GM19328 (cell line): ENCODE data around the gene TNFRSF14.

Experiments
- ATAC-seq: cut with Tn5 transposase; IDR thresholded peaks from one replicate; pipeline ENCODE4 v1.9.1; 2021; ENCODE audit warnings: mild to moderate bottlenecking, moderate library complexity; ENCODE audit not compliant: unreplicated experiment

TNFRSF14 gene

DNA sequence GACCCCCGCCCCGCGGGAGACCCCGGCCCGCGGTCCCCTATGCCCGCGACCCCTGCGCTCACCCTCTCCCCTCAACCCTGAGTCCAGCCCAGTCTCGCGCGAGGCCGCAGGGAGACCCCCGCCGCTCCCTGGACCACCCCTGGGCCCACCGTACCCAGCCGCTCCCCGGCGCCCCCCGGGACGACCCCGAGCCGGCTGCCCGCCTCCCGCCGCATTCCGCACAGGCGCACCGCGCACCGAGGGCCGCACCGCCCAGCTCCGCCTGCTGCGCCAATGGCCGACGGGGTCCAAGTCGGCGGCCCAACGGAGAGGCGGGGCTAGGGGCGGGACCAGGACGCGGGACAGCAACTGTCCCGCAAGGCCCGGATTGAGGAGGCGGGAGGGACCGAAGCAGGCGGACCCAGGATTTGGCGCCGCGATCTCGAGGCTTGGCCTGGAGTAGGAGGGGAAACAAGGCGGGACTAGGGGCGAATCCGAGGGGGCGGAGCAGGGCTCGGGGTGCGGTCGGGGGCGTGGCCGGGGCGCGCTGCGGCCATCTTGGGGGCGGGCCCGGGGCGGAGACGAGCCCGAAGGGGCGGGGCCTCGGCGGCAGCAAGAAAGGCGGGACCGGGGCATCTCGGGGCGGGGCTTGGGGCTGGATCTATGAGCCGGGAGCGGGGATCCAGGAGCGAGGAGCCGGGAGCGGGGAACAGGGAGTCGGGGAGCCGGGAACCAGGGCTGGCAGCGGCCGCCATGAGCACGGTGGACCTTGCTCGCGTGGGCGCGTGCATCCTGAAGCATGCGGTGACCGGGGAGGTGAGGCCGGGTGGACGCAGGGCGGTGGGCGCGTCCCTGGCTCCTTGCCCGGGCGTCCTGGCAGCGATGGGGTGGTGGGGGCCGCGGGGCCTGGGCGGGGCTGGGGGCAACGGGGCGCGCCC, 30.2 kb downstream of the TNFRSF14 start, which contains the start of gene PRXL2B:
Gene PRXL2B, plus strand, starts transcription at position 624 of the 917 bp plus-strand sequence. Its CDS starts 109 bp downstream, at position 733.
- peak; percentile 67 for ATAC-seq

DNA sequence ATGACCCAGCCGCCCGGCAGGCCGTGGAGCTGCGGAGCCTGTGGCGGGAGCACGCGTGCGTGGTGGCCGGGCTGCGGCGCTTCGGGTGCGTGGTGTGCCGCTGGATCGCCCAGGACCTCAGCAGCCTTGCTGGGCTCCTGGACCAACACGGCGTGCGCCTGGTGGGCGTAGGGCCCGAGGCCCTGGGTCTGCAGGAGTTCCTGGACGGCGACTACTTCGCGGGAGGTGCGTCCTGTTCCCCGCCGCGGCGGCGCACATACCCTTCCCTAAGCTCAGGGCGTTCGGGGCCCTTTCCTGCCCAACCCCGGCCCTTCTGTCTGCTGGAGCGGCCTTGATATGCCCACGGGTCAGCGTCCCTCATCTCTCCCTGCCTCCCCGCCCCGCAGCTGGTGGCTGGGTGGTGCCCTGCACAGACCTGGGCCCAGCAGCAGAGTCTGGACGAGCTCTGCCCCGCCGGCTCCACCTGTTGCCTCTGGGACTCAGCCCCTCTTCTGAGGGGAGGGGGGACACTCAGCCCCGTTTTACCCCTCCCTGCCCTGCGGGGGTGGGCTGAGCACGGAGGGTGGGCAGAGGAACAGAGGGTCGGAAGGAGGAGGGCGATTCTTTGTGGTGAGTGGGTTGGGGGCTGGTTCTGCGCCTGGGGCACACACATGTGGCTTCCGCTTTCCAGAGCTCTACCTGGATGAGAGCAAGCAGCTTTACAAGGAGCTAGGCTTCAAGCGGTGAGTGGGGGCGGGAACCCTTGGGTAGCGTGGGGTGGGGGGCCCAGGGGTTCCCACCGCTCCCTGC, 31.1 kb downstream of the TNFRSF14 start:
- no peak for ATAC-seq

DNA sequence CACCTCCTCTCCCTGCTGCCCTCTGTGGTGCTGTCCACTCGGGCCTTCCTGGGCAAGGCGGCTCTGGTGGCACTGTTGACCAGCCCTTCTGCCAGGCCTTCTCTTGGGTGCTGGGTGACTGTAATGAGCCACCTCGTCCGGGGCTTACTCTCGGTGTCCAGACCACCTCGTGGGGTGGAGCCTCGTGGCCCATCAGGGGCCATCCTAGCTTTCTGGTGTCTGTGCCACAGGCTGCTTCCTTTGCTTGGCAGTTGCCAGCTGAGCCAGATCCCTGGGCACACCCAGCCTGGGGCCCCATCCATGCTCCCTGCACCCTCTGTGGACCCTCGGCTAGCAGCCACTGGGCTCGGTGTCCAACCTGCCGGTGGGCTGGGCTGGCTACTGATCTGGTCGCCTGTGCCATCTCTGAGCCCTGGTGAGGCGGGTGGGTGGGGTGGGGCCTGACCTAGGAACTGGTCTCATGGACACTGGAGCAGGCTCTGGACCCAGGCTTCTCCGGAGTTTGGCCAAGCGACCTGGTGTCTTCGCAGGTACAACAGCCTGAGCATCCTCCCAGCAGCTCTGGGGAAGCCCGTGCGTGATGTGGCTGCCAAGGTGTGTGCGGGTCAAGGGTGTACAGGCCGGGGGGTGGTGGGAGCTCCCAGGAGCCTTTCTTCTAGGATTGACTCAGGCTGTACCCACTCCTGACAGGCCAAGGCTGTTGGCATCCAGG, 31.8 kb downstream of the TNFRSF14 start:
- ATAC-seq = no peak

DNA sequence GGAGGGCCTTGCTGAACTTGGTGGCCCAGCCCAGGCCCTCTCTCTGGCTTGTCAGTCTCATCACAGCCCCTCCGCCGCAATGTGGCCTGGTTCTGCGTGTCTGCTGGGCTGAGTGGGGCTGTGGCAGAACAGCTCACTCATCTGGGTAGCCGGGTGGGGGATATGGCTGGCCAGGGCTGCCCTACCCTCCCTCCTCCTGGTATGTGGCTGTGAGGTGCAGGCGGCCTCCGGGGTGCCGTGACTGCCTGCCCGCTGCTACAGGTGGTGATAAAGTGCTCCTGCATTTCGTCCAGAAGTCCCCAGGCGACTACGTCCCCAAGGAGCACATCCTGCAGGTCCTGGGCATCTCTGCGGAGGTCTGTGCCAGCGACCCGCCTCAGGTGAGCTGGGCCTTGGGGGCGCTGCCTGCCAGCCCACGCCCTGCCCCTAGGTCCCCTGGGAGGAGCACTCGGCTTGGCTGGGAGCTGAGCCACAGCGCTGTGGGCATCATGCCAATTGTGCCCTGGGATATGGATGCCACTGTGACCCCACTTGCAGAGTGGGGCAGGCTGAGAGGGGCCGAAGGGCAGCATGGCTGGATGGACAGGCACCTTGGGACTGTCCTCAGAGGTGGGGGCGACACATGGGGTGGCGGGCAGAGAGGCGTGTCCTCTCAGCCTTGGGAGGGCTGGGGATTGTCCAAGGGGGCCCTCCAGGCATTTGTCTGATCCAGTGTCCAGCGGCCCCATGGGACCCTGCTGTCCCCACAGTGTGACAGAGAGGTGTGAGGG, 32.7 kb downstream of the TNFRSF14 start:
- no peak for ATAC-seq

DNA sequence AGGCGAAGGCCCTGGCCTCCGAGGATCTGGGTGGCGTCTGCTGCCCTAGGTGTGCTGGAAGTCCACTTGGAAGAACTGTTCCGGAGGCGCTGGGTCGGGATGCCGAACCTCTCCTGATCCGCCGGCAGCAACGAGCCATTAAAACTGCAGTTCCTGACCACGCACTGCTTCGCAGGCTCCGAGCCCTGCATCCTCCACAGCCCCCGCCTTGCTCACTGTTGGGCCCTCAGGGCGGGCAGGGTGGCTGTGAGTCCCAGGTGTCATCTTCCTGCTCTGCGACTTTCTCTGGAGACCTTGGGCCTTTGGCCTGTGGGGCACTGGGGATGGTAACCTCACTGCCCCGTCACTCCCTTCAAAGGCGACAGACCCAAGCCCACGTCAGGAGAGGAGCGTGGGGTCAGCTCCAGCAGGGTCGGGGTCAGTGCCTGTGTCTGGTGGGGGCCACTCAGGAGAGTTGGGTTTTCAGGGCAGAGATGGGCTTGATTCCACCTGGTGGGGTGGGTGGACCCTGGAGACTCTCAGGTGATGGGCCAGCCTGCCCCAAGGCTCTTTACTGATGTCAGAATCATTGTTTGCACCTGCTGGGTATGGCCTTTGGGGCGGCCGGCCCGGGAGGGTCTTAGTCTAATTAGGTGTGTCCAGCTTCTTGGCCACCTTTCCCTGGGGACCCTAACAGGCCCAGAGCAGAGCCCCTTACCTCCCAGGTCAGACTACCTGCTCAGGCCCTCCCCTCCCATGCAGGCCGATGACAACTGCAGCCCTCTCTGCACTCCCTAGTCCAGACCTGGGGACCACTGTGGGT, 33.5 kb downstream of the TNFRSF14 start:
- ATAC-seq = no peak

DNA sequence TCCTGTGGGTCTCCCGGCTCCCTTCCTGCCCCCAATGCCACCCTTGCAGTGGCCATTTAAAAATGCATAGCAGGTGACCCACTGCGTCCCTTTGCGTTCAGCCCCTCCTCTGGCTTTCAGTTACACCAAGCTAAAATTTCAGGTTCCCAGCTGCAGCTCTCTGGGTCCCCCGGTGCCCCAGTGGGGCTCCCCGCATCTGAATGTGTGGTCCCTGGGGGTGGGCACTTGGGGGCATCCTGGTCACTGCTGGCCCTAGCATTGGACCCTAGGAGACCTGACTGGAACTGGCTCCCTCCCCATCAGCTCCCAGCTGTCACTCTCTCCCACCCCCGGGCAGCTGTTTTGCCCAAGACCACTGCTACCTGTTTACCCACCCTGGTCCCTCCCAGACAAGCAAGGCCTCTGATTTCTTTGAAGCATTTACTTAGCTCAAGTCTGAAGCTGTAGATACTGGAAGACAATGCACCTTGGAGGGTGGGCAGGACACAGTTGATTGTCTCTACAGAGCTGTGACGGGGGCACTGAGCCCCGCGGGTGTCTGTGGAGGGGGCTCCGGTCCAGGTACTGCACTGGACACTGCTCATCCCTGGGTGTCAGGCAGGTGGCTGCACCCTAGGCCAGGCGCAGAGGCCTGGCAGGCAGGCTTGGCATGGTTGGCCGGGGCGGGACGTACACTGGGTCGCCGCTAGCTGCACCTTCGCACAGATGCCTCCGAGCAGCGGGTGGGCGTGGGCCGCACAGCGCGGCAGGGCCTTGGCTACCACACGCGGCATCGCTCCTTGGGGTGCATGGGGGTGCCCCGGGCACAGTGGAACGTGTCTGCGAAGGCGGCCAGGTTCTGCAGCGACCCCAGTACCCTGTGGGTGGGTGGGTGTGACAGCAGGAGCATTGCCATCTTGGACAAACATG, 34.3 kb downstream of the TNFRSF14 start:
- ATAC-seq = no peak

DNA sequence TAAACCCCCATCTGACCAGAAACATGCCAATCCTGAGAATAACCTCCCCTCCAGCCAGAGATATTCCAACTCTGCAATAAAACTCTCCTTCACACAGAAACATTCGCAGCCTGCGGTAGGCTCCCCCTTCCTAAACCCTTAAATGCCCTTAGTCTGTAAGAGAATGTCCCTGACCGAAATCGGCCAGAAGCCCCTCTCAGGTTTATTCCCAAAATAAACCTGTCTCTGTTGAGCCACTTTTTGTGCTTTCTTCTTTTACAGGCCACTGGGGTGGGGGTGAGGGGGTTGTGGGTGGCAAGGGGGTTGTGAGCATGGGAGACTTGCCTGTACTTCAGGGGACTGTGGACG, 35.0 kb downstream of the TNFRSF14 start:
- no peak for ATAC-seq

DNA sequence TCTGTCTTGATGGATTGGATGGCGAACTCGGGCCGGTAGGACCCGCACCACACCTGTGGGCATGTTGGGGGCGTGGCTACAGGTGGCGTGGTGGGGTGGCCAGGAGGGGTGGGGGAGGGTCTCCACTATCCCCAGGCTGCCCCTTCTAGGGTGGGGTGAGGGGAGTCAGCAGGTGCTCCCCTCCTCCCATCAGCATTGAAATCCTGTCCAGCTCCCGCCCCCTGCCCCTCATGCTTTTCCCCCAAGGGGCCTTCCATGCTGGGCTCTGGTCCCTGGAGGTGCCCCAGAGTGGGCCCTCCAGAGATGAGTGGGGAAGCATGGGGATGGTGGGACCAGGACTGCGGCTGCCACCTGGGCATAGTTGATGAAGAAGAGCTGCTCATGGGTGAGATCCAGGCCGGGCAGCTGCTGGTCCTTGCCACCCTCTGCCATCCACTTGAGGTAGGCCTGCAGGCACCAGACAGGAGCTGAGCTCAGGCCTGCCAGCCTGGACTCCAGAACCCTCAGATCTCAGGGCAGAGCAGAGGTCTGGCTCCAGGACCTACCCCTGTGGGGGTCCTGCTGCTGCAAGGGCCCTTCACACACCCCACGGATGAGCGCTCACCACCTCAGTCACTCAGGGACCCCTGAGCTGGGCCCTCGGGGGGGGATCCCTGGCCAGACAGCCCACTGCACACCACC, 35.5 kb downstream of the TNFRSF14 start:
- no peak for ATAC-seq

DNA sequence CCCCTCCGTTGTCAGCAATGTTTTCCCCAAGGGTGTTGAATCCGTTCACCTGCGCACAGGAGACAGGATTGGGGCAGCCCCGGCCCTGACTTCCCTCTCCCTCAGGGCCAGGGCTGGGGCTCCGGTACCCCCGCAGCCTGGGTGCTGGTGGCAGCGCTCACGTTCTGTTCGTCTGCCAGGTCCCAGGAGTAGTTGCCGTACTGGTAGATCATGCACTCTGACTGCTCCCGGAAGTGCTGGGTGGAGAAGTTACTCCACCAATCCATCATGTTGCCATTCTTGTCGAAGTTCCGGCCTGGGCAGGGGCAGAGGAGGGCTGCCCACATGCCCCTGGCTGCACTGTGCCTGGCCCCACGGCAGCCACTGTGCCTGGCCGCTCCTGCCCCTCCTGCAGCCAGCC, 36.5 kb downstream of the TNFRSF14 start:
- ATAC-seq = no peak

DNA sequence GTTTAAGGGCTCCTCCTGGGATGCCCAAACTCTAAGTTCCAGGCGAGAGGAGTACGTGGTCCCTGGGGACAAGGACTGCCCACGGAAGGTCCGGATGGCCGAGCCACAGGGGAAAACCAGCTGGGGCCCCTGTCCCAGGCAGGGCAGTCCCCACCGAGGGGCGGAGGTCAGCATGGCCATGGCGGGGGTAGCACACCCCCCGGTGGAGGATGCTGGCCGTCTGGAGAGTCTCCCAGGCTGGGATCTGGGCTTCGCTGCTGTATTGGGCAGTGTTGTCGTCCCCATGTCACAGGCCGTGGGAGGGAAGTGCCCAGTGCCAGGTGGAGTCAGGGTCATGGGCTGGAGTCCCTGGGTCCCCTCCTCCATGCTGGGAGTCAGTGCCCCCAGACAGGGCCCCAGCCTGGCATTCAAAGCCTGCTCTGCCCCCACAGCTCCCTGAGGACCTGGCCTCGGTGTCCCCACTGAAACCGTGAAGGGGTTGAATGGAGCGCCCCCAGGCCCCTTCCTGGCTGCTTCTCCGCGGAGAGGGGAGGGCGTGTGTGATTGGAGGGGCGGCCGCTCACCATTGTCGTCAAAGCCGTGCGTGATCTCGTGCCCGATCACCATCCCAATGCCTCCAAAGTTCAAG, 37.2 kb downstream of the TNFRSF14 start:
- no peak for ATAC-seq

DNA sequence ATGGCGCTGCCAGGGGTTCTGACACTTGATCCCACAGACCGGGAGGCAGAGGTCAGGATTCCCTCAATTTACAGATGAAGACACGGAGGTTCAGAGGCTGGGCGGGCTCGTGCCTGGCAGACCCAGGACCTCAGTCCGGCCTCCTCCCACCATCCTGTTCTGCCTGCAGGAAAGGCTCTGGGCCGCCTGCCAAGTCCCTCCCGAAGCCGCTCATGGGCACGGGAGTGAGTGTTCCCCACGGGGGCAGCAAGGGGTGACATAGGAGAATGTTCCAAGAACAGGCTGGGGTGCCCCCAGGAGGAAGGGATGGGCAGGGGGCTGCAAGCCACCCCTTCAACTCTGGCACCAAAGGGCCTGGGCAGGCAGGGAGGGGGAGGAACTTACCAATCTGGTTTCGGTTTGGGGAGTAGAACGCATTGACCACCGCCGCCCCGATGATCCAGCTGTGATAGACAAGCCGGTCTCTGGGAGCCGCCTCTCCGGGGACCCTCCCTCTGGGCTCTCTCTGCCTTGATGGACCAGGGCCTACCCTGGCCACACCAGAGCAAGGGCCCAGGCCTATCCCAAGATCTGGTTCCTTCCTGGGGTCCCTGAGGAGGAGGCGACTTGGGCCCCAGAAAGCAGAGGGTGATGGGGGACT, 38.0 kb downstream of the TNFRSF14 start:
- no peak for ATAC-seq

DNA sequence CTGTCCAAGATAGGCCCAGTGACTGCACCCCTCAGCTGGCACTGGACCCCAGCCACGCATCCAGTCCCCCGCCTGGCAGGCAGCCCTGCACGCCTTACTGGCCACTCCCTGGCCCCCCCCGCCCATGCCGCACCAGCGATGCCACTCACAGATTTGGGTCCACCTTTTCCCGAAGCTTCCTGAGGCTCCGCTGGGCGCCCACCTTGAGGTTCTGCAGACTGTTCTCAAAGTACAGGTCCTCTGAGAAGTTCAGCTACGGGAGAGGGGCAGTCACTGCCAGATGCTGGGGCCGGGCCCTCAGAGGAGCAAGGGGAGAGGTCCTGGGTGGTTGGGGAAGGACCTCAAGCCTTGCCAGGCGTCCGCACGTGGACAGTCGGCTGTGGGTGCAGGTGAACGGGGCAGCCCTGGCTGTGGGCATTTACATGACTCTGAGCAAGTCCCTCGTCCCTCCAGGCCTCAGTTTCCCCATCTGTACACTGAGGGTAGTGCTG, 38.5 kb downstream of the TNFRSF14 start:
- no peak for ATAC-seq

DNA sequence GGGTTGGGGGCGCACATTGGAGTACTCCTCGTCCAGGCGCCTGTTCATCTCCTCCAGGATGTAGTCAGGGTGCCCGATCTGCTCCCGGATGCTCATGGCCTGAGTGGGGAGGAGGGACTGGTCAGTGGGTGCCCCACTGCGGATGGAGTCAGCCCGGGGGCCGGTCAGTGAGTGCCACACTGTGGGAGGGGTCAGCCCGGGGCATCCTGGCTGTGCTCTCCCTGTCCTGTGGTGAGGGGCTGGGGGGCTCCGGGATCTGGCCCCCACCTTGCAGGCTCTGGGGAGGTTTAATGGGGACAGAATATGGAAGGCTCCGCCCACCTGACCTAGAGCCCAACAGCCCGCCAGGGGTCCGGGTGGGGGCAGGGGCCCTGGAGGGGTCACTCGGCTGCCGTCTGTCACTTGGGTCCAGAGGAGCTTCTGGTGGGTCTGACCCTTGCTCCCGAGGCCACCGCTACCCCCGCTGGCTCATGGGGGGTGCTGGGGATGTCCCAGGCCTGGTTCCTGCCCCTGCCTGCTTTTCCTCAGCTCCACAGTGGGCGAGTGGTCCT, 39.2 kb downstream of the TNFRSF14 start:
- no peak for ATAC-seq

DNA sequence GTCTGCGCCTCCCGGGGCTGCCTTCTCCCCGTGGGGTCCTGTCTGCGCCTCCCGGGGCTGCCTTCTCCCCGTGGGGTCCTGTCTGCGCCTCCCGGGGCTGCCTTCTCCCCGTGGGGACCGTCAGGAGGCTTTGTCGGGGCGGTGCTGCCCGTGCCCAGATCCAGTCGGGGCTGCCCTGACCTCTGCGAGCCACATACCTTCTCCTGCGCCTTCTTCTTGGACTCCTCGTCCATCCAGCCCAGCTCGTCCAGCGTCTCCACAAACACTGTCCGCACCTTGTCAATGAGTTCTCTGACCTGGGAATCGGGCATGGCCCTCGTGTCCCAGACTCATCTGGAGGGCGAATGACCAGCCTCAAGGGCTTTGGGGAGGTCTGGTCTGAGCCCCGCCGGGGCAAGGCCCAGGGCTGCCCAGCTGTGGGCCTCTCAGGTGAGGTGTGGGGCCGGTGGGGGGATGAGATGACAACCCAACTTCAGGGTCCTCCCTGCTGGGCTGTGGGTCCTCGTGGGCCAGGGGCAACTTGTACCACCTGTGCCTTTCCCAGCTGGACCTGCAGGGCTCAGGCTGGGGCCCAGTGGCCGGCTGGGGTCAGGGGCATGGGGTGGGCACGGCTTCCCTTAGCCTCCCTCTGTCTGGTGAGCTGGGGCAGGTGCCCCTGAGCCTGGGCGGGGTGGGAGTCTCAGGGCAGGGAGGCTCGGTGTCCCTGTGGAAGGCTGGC, 39.8 kb downstream of the TNFRSF14 start:
- ATAC-seq = no peak

DNA sequence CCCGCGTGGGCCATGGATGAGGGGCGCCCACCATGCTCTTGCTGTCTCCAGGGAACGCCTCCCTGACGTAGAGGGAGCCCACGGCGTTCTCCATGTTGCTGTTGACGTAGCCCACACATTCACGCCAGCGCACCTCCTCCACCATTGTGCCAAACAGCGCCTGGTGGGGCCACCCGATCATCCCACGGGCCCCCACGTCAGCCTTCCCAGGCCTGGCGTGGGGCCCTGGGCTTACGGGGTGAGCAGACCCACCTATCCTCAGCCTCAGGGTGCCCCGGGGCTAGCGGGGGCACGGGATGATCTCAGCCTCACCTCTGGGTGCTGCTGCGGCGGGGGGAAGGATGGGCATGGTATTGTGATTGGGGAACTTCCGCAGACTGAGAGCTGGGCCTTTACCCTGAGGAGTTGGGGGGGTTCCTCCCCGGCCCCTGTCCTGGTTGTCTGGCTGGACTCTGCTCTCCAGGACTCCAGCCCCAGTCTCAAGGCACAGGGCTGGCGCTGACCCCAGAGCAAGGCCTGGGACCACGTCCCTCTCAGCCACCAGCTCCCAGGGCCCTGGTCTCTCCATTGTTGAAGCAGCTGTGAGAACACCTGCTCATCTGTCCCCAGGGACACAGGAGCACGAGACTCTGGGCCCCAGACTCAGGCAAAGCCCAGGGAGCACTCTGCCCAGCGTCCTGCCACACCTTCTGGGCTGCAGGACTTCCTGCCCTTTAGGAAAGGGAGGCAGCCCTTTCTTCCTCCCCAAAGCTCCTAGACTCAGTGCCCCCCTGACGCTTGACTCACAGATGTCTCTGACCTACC, 40.6 kb downstream of the TNFRSF14 start:
- no peak for ATAC-seq
